Mononuclear cell (primary cell): ENCODE measurements around the gene FAM222A. TPM values are rescaled to one million over a fixed set of nuclear protein-coding genes. Genes with fewer than 3 reads are reported as not detected.

ENCODE experiments used
- H3K27me3 ChIP-seq: 2 replicates; pipeline ENCODE4 v1.6.0; 2011; ENCODE audit warnings: low read length, control low read depth; ENCODE audit not compliant: insufficient read depth
- H3K4me1 ChIP-seq: 2 replicates; pipeline ENCODE4 v1.5.1; 2011; ENCODE audit warnings: mild to moderate bottlenecking, low read length, control low read depth; ENCODE audit not compliant: insufficient read depth
- H3K4me3 ChIP-seq: 2 replicates; pipeline ENCODE4 v1.5.1; 2011; ENCODE audit warnings: mild to moderate bottlenecking, low read length, moderate library complexity
- H3K9me3 ChIP-seq: 2 replicates; pipeline ENCODE4 v1.5.1; 2011; ENCODE audit warnings: low read depth, mild to moderate bottlenecking, control low read depth, low read length
- total RNA-seq: library from RNA; depleted of rRNA; stranded (reverse); fragments of >200 nt; gene quantifications from one replicate; pipeline ENCODE4 v1.2.3, GENCODE V29; 2012

The FAM222A gene
- total RNA-seq, 1 donor = 1.0 TPM

GRCh38 chr12:109741286-109741969, 27.8 kb downstream of the FAM222A start:
- Histone ChIP-seq H3K9me3 (no peaks in the 10 kb centered on the region), H3K4me3 (no peak overlapping the region), H3K27me3 (no peaks in the 10 kb centered on the region), H3K4me1 (no peaks in the 10 kb centered on the region)

DNA sequence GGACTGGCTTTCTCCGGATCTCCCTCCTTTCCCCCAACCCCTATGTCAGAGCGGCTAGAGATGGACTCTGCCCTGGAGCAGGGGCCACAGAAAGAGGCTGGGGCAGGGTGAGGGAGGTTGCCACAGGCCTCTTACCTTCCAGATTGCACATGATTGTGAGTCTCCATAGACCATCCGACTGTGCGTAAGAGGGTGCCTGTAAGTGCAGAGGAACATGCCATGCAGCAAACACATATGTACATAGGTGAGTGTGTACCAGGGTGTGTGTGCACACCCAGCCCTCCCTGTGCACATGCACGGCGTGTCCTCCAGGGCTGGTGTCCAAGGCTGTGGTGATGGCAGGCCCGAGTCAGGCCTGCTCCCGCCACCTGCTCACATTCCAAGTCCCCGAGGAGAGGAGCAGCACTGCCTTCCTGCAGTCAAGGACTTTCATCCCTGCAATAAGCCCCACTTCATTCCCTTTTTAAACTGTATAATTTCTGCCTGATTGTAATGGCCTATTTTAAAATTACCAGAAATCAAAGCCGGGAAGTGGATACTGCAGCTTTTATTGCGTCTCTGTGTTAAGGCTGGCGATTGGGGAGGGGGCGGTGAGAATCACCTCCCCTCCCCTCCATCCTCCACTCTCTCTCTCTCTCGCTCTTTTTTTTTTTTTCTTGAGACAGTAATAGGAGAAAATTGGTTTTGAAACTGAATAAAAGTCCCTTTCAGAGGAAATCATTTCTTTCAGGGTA, 28.5 kb downstream of the FAM222A start:
- no peaks in the 10 kb centered on the region for H3K9me3 ChIP-seq
- H3K27me3 ChIP-seq = no peaks in the 10 kb centered on the region
- no peak overlapping the region for H3K4me3 ChIP-seq
- H3K4me1 ChIP-seq = no peaks in the 10 kb centered on the region

DNA sequence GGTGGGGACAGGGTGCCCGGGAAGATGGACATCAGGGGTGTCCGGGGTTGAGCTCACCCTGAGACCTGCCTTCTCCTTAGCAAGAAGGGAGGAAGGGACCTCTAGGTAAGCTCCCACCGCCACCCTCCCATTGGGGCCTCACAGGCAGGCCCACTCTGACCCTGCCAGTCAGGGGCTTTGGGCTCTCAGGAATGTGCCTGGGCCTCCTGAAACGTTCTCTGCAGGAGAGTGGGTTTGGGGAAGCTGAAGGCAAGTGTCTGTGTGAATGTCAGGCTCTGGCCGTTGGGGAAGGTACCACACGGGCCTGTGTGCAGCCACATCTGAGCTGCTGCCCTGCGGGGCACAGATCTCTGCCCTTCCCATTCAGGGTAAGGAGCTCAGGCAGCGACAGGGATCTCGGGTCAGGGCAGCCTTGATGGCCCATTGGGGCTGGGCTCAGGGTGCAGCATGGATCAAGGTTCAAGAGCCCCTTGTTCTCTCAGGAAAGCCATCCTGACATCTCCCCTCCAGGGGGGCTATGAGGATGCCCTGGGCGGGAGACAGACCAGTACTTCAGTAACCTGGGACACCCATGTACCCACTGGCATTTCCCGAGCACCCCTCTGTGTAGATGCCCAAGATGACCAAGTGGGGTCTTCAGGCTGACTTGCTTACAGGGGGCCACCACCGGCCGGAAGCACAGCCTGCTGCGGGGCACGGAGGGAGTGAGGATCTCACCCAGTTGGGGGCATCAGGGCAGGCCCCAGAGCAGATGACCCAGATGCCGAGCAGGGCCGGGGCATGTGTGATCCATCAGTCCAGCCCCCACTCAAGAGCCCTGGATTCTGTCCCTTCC, 29.7 kb downstream of the FAM222A start:
- Histone ChIP-seq H3K4me3 (no peak overlapping the region), H3K4me1 (no peaks in the 10 kb centered on the region), H3K27me3 (no peaks in the 10 kb centered on the region), H3K9me3 (no peaks in the 10 kb centered on the region)

DNA sequence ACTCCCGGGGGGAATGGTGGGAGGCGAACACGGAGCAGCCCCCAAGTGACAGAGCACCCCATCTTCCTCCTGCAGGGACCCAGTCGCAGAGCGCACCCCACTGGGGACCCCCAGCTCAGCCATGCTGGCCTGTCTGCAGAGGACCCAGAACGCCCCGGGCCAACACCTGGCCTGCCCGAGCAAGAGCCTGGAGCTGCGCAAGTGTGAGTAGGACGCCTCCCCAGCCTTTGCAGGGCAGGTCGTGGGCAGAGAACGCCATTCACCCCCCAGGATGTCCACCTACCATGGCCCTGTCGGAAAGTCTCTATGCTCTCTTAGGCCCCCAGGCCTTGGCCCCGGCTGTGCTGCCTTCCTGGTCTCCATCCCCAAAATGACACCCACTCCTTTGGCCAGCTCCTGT, 30.4 kb downstream of the FAM222A start:
- H3K27me3 ChIP-seq = no peaks in the 10 kb centered on the region
- H3K9me3 ChIP-seq = no peaks in the 10 kb centered on the region
- H3K4me1 ChIP-seq = no peaks in the 10 kb centered on the region
- H3K4me3 ChIP-seq = no peak overlapping the region

GRCh38 chr12:109744986-109745942, 31.6 kb downstream of the FAM222A start:
- H3K4me3 ChIP-seq = no peak overlapping the region
- H3K4me1 ChIP-seq = no peaks in the 10 kb centered on the region
- H3K27me3 ChIP-seq = no peaks in the 10 kb centered on the region
- H3K9me3 ChIP-seq = no peaks in the 10 kb centered on the region

DNA sequence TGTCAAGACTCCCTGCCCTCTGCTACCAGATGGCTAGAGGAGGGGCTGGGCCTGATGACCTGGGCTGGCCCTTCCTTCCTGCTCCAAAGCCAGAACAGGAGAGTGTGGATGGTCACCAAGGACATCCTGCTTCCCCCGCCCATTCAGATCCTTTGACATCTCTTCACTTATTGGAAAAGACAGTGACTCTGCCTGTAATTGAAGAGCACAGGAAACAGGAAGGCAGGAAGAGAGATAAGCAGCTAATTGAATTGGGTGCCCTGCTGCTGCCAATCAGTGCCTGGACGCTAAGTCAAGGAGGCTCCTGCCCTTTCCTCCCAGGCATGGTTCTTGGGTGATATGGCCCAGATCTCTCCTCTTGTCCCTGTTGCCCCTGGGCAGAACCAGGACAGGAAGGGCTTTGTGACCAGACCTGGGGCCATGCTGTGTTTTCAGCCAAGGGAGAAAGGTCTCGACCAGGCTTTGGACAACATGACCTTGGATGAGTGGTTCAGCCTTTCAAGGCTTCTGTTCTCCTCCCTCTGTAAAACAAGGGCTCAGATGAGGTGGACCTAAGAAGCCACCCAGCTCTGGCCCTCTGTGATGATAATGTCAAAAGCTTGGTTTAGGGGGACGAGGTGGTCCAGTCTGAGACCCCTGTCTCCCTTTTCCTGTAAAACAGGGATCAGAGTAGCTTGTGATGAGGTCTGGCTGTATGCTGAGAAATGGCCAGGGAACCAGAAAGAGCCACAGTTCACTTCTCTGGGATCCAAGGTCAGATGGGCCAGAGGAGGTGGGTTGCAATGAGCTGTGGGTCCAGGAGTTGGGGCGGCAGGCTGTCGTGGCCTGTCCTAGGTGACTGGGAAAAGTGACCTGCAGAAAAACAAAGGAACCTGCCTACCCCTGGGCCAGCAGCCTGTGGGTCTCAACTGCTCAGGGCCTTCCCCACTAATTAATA, 38.8 kb downstream of the FAM222A start:
- Histone ChIP-seq H3K4me3 (no peak overlapping the region), H3K27me3 (no peaks in the 10 kb centered on the region), H3K9me3 (peaks cover 17% of the 10 kb centered on the region), H3K4me1 (no peaks in the 10 kb centered on the region)

DNA sequence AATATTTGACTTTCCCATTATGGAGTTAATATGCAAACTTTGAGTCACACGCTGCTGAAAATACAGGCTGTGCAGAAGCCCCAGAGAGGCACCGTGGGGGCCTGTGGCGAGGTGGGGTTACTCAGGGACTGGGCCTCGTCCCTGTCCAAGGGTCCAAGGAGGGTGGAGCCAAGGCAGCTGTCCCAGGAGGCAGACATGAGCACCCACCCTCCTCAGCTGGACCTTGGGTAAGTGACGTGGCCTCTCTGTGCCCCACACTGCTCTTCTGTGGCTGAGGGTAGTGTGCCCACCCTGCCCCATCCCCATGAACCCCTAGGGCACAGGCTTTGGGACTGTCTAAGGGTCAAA, 39.4 kb downstream of the FAM222A start:
- H3K4me3 ChIP-seq = no peak overlapping the region
- H3K27me3 ChIP-seq = no peaks in the 10 kb centered on the region
- H3K4me1 ChIP-seq = no peaks in the 10 kb centered on the region
- H3K9me3 ChIP-seq = peaks cover 17% of the 10 kb centered on the region

- no peaks in the 10 kb centered on the region for H3K4me1 ChIP-seq
- no peaks in the 10 kb centered on the region for H3K27me3 ChIP-seq
- H3K4me3 ChIP-seq = no peak overlapping the region
- peaks cover 17% of the 10 kb centered on the region for H3K9me3 ChIP-seq
Observed at GRCh38 chr12:109753959-109754358, 40.3 kb downstream of the FAM222A start.

- Histone ChIP-seq H3K9me3 (peaks cover 17% of the 10 kb centered on the region), H3K4me1 (no peaks in the 10 kb centered on the region), H3K27me3 (no peaks in the 10 kb centered on the region), H3K4me3 (no peak overlapping the region)
Observed at GRCh38 chr12:109756457-109756856, 42.8 kb downstream of the FAM222A start.

- H3K9me3 ChIP-seq = peaks cover 17% of the 10 kb centered on the region
- no peaks in the 10 kb centered on the region for H3K4me1 ChIP-seq
- H3K27me3 ChIP-seq = no peaks in the 10 kb centered on the region
- no peak overlapping the region for H3K4me3 ChIP-seq
Observed at GRCh38 chr12:109757671-109758265, 44.1 kb downstream of the FAM222A start.

DNA sequence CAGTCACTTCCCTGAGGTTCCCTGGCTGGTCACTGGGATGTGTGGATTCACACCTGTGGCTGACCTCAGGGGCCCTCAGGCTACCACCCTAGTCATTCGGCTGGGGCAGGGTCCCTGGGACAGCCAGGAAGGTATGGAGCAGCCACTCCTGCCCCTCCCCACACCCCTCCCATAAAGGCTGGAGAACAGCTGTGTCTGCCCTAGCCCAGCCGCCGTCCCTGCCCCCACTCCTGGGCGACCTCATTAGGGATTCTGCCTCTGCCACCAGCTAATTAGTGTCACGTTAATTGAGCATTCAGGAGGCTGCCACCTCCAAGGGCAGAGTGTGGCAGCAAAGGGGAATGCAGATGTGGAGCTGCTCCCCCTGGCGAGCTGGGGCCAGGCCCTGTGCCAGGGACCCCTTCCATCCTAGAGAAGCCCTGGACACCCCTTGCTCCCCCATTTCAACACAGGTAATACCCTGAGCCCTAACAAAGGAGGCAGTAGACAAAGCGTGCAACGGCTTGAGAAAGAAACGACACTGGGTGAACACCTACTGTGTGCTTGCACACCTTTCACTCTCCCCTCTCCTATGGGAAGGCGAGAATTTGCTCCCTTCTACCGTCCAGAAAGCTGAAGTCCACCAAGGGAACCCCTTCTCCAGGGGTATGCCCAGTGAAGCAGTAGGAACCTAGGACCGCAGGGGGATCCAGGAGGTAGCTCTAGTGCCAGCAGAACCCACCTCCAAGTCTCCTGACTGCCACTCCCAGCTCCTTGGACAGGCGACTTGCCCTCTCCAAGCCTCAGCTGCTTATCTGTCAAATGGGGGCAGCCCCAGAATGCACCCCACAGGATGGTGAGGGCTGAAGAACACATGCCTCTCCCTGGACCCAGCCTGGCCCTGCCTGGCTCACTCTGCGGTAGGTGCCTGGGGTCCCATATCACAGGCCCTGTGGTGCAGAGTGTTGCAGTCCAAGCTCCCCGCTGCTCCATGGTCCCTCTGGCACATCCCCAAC, 45.1 kb downstream of the FAM222A start:
- no peak overlapping the region for H3K4me3 ChIP-seq
- H3K4me1 ChIP-seq = no peaks in the 10 kb centered on the region
- no peaks in the 10 kb centered on the region for H3K27me3 ChIP-seq
- H3K9me3 ChIP-seq = peaks cover 17% of the 10 kb centered on the region

- no peaks in the 10 kb centered on the region for H3K4me1 ChIP-seq
- peaks cover 17% of the 10 kb centered on the region for H3K9me3 ChIP-seq
- no peaks in the 10 kb centered on the region for H3K27me3 ChIP-seq
- H3K4me3 ChIP-seq = no peak overlapping the region
Observed at GRCh38 chr12:109759595-109759994, 46.0 kb downstream of the FAM222A start.
